ENCODE data around the gene APOL3. TPM values are rescaled to one million over a fixed set of nuclear protein-coding genes. Genes with fewer than 3 reads are reported as not detected.

APOL3 gene
- total and polyA plus RNA-seq, 2 donors (not counting 3 experiments of a cell fraction or from before 2014, with no cell fraction given) = 17.9 to 36.9 TPM

- TF ChIP-seq EZH2 (IDR thresholded peaks at IDR 0.05; ENCODE audit: borderline replicate concordance, low read depth, low read length, severe bottlenecking) (no peak), GATA2 (IDR thresholded peaks at IDR 0.05; ENCODE audit: insufficient read depth, insufficient read length, low read depth, low read length) (no peak), FOS (IDR thresholded peaks at IDR 0.05; ENCODE audit: borderline replicate concordance, insufficient read depth, low read length) (no peak), POLR2AphosphoS5 (IDR thresholded peaks at IDR 0.05; ENCODE audit: insufficient read depth, low read depth, low read length) (no peak), CTCF (IDR thresholded peaks at IDR 0.05; ENCODE audit: extremely low read depth in 1 of 2, insufficient read depth in 1 of 2, low read depth in 1 of 2, low read length in 2 of 2) (no peak), MAX (IDR thresholded peaks at IDR 0.05; ENCODE audit: insufficient read depth, insufficient read length) (no peak), MYC (IDR thresholded peaks at IDR 0.05; ENCODE audit: low read depth, low read length) (no peak), JUN (IDR thresholded peaks at IDR 0.05; ENCODE audit: borderline replicate concordance, insufficient read depth, insufficient read length, low read depth) (no peak), POLR2A (IDR thresholded peaks at IDR 0.05; ENCODE audit: low read depth, low read length) (no peak)
- POLR2A ChIA-PET = no interaction called here
- no peak overlapping the region for H3K27ac ChIP-seq (ENCODE audit: insufficient read depth, low read depth, low read length)
- H3K4me3 ChIP-seq (replicated peaks in 1 of 3; ENCODE audit: insufficient read depth in 1 of 3, low read depth in 1 of 3, low read length in 3 of 3) = no peak overlapping the region
- H3K9ac ChIP-seq (replicated peaks; ENCODE audit: extremely low read depth, insufficient read depth, low read length) = no peak overlapping the region
- peaks cover 11 to 24% of the 10 kb centered on the region in 2 experiments for H3K27me3 ChIP-seq (ENCODE audit: control insufficient read depth in 2 of 2, insufficient read depth in 2 of 2, low read length in 2 of 2)
- dilution Hi-C loops (cut with MboI; ENCODE audit: extremely low pct_ligation_motif_present, low sequenced_read_pairs) (no loop called here), intact Hi-C loops (cut with micrococcal nuclease) (no loop called here)
- no peaks in the 10 kb centered on the region for H3K79me2 ChIP-seq (ENCODE audit: control insufficient read depth, insufficient read depth, low read length)
- no peaks in the 10 kb centered on the region for H4K20me1 ChIP-seq (replicated peaks; ENCODE audit: control insufficient read depth, extremely low read depth, insufficient read depth, low read length)
- BruUV-seq (replicated peaks) = no TSS peak
- DNase-seq (ENCODE audit: low read depth, low spot score) = no peak
- no peaks in the 10 kb centered on the region for H3K9me1 ChIP-seq (replicated peaks; ENCODE audit: control insufficient read depth, extremely low read depth, insufficient read depth, low read length)
- FAIRE-seq = no peak
- no peaks in the 10 kb centered on the region for H3K4me1 ChIP-seq (ENCODE audit: control insufficient read depth, extremely low read depth, insufficient read depth, low read length)
- H3K36me3 ChIP-seq (ENCODE audit: control insufficient read depth in 2 of 2, extremely low read depth in 1 of 2, insufficient read depth in 2 of 2, low read length in 2 of 2) = no peaks in the 10 kb centered on the region
- no peak overlapping the region for H3K4me2 ChIP-seq (ENCODE audit: insufficient read depth, low read length)
- no peaks in the 10 kb centered on the region for H3K9me3 ChIP-seq (replicated peaks; ENCODE audit: control insufficient read depth, insufficient read depth, low read length)
- H2AFZ ChIP-seq (ENCODE audit: low read depth, low read length) = no peak overlapping the region
- CTCF ChIA-PET = interaction anchor here (1.4 to 1.6 kb wide), 2 partner anchors 70 to 278 kb away, joined by 5 to 6 read pairs; no protein-coding TSS in a partner anchor
These were observed 47.7 kb upstream of the APOL3 start for GRCh38 chr22:36208162-36208765.

Measured in endothelial cell of umbilical vein (primary cell).